ENCODE data around the gene SGSM2. TPM values are rescaled to one million over a fixed set of nuclear protein-coding genes. Genes with fewer than 3 reads are reported as not detected.

SGSM2 gene
- total RNA-seq, 4 donors from 2014 or later = 41.0 to 148 (median 70.0) TPM

DNA sequence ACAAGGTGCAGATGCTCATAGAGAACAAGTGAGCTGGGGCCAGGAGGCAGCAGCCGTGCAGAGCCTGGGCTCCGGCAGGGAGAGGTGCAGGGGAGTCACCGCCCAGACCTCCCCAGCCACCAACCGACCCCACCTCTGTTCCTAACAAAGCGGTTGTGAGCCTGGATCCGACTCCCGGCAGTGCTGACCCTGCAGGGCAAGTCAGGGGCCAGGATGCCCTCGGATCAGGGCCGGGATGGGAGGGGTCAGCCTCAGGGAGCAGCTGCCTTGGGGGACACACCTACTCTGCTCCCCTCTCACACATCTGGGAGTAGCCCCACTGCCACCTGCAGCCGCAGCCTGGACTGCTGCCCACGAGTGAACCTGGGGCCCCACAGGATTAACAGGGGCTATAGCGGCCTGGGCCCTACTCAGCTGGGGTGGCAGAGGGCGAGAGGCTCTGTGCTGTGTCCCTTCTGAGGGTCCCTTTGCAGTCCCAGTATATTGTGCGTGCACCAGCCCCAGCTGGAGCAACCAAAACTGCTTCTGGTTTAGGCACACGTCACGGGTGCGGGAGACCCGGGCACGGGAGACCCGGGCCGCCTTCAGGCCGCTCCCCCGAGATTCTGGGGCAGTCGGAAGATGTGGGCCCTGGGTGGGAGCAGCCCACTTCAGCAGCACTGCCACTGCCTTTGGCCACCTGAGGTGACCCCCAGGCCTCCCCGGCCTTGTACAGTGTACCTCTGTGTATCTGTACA lies 42.4 kb downstream of the SGSM2 start:
- DNase-seq = no peak
- H3K4me3 ChIP-seq = no peak overlapping the region
- 93% methylated on average over 17 of the region's 25 CpGs; no CpG with 5 or more reads in 1 of the 2 donors for WGBS, 2 donors (ENCODE audit: low coverage in 1 of 2)
- in situ Hi-C loops (cut with MboI; ENCODE audit: low pct_ligation_motif_present in 1 of 4, low pct_unique_long_range_greater_than_20kb in 1 of 4, low sequenced_read_pairs in 3 of 4) = loop anchor here in 3 of 4 donors (5.0 to 10.0 kb wide), 2 partner anchors 38 to 45 kb away; no protein-coding TSS in a partner anchor
- H3K36me3 ChIP-seq = no peaks in the 10 kb centered on the region
- peaks cover 0 to 13% (median 7%) of the 10 kb centered on the region in 4 donors for H3K4me1 ChIP-seq
- TF ChIP-seq, protein P1, sequence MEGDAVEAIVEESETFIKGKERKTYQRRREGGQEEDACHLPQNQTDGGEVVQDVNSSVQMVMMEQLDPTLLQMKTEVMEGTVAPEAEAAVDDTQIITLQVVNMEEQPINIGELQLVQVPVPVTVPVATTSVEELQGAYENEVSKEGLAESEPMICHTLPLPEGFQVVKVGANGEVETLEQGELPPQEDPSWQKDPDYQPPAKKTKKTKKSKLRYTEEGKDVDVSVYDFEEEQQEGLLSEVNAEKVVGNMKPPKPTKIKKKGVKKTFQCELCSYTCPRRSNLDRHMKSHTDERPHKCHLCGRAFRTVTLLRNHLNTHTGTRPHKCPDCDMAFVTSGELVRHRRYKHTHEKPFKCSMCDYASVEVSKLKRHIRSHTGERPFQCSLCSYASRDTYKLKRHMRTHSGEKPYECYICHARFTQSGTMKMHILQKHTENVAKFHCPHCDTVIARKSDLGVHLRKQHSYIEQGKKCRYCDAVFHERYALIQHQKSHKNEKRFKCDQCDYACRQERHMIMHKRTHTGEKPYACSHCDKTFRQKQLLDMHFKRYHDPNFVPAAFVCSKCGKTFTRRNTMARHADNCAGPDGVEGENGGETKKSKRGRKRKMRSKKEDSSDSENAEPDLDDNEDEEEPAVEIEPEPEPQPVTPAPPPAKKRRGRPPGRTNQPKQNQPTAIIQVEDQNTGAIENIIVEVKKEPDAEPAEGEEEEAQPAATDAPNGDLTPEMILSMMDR (IDR thresholded peaks at IDR 0.05) = no peak
- TF ChIP-seq POLR2A (IDR thresholded peaks at IDR 0.05) (no peak), POLR2AphosphoS5 (IDR thresholded peaks at IDR 0.05) (no peak), EP300 (IDR thresholded peaks at IDR 0.05; ENCODE audit: low read depth) (no peak)
- no peak overlapping the region for H3K27ac ChIP-seq
- no peaks in the 10 kb centered on the region for H3K27me3 ChIP-seq
- no peaks in the 10 kb centered on the region for H3K9me3 ChIP-seq
- intact Hi-C loops (cut with DNase I; ENCODE audit: low total_unique reads) = no loop called here

DNA sequence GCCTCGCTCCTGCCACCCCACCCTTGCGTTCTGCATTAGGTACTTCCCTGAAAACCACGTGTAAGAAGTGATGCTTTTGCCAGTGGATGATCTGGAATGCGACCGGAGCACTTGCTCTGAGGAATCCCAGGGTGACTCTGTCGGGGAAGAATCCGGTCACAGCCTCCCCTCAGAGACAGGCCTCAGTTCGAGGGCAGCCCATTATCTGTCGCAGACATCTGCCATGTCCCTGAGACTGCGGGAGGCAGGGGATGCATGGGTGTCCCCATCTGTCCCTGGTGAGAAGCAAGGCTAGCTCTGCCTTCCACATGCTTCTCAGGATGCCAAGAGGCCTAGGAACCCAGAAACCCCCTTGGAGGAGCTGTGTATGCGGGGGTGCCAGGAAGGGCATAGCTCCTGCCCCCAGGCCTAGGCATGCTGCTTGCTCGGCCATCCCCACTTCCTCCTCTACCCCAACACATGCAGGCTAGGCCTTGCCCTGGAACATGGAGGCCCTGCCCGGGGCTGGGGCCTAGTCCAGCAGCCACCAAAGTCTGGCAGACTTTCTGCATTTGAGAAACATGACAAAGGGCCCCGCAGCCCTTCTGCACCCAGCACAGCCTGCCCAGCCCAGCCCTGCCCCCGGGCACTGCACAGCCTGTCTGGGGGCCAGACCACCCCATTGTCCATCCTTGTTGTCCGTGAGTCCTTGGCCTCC lies 43.1 kb downstream of the SGSM2 start:
- WGBS, 2 donors (ENCODE audit: low coverage in 1 of 2) = 88% methylated on average over 16 of the region's 16 CpGs; no CpG with 5 or more reads in 1 of the 2 donors
- Histone ChIP-seq H3K36me3 (no peaks in the 10 kb centered on the region), H3K27me3 (no peaks in the 10 kb centered on the region), H3K9me3 (no peaks in the 10 kb centered on the region), H3K4me3 (no peak overlapping the region), H3K27ac (no peak overlapping the region), H3K4me1 (peaks cover 0 to 13% (median 7%) of the 10 kb centered on the region in 4 donors)
- in situ Hi-C loops (cut with MboI; ENCODE audit: low pct_ligation_motif_present in 1 of 4, low pct_unique_long_range_greater_than_20kb in 1 of 4, low sequenced_read_pairs in 3 of 4) (loop anchor here in 2 of 4 donors (5.0 kb wide), 1 partner anchor 37 kb away; no protein-coding TSS in a partner anchor), intact Hi-C loops (cut with DNase I; ENCODE audit: low total_unique reads) (no loop called here)
- no peak for DNase-seq
- TF ChIP-seq POLR2A (IDR thresholded peaks at IDR 0.05) = no peak
- TF ChIP-seq EP300 (IDR thresholded peaks at IDR 0.05; ENCODE audit: low read depth) = no peak
- TF ChIP-seq, protein P1 (IDR thresholded peaks at IDR 0.05) = no peak
- no peak for TF ChIP-seq POLR2AphosphoS5 (IDR thresholded peaks at IDR 0.05)

DNA sequence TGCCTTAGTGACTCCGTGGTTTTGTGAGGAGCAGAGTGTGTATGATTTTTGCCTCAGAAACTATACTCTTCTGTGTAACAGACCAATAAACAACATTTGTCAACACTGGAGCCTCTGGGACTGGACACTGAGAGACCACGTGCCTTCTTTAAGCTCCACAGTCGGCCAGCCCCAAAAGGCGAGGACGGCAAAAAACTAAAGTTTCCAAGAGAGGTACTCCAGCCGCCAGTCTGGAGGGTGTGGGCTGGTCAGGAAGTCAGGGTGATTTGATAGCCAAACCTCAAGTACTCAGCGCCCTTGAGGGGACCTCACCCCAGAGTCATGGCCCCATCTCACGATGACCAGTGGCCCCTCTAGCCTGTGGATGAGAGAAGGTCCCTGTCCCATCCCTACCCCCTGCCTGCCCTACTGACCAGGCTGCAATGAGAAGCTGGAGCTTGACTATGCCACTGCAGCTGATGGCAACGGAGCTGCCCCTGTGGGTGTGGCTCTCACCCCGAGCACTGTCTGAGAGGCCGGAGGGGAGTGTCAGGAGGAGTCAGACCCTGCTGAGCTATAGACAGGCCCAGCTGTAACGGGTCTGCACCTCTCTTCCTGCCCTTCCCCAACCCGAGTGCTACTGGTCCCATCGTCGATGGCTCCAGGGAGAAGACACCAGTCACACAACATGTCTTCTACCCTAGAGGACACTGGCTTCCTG lies 43.8 kb downstream of the SGSM2 start:
- no peaks in the 10 kb centered on the region for H3K27me3 ChIP-seq
- peaks cover 0 to 15% (median 8%) of the 10 kb centered on the region in 4 donors for H3K4me1 ChIP-seq
- 83% methylated on average over 14 of the region's 15 CpGs; no CpG with 5 or more reads in 1 of the 2 donors for WGBS, 2 donors (ENCODE audit: low coverage in 1 of 2)
- no peaks in the 10 kb centered on the region for H3K9me3 ChIP-seq
- TF ChIP-seq, protein P1 (IDR thresholded peaks at IDR 0.05) = no peak
- TF ChIP-seq POLR2A (IDR thresholded peaks at IDR 0.05) (no peak), EP300 (IDR thresholded peaks at IDR 0.05; ENCODE audit: low read depth) (no peak), POLR2AphosphoS5 (IDR thresholded peaks at IDR 0.05) (no peak)
- no peaks in the 10 kb centered on the region for H3K36me3 ChIP-seq
- H3K27ac ChIP-seq = no peak overlapping the region
- in situ Hi-C loops (cut with MboI; ENCODE audit: low pct_ligation_motif_present in 1 of 4, low pct_unique_long_range_greater_than_20kb in 1 of 4, low sequenced_read_pairs in 3 of 4) (loop anchor here in 2 of 4 donors (5.0 kb wide), 1 partner anchor 36 kb away; no protein-coding TSS in a partner anchor), intact Hi-C loops (cut with DNase I; ENCODE audit: low total_unique reads) (no loop called here)
- H3K4me3 ChIP-seq = no peak overlapping the region
- no peak for DNase-seq
